Prostate gland (tissue), 2 donors: ENCODE measurements around the gene ELF2. TPM values are rescaled to one million over a fixed set of nuclear protein-coding genes. Genes with fewer than 3 reads are reported as not detected.

Source experiments
- DNase-seq: peaks from one replicate; pipeline ENCODE4 v3.0.0-alpha.2; 2019; ENCODE audit warnings: low spot score
- H3K27ac ChIP-seq, 2 donors: fragments of 200-600 bp; sonication (generic); 2 replicates each; pipeline ENCODE4 v1.5.1; 2017 to 2019
- H3K27me3 ChIP-seq: fragments of 200-600 bp; sonication (generic); replicated peaks from 2 replicates; pipeline ENCODE4 v1.5.1; 2019; ENCODE audit not compliant: insufficient read depth
- H3K36me3 ChIP-seq, 2 donors: fragments of 200-600 bp; sonication (generic); 1 replicate in 1 of 2; 2 replicates in 1 of 2; pipeline versions ENCODE4 v1.5.1 to v1.8.1; 2017 to 2019
- H3K4me1 ChIP-seq: fragments of 200-600 bp; sonication (generic); replicated peaks from 2 replicates; pipeline ENCODE4 v1.5.1; 2019
- H3K4me3 ChIP-seq, 2 donors: fragments of 200-600 bp; sonication (generic); 2 replicates each; pipeline ENCODE4 v1.5.1; 2017 to 2019
- H3K9me3 ChIP-seq: fragments of 200-600 bp; sonication (generic); 2 replicates; pipeline ENCODE4 v1.5.1; 2017
- CTCF ChIP-seq, 4 experiments: fragments of 200-600 bp in 2 of 4; fragments of 450-650 bp in 2 of 4; sonication (generic) in 2 of 4; IDR thresholded peaks; 1 replicate in 3 of 4; 2 replicates in 1 of 4; pipeline ENCODE4 v1.5.1; 2016 to 2019; ENCODE audit warnings: antibody characterized with exemption in 4 of 4, mild to moderate bottlenecking in 2 of 4, moderate library complexity in 2 of 4
- POLR2A ChIP-seq: fragments of 450-650 bp; IDR thresholded peaks from one replicate; pipeline ENCODE4 v1.6.1; 2016; ENCODE audit warnings: antibody characterized with exemption, mild to moderate bottlenecking
- POLR2AphosphoS5 ChIP-seq: sonication (generic); formaldehyde crosslinking; IDR thresholded peaks from one replicate; pipeline ENCODE4 v1.6.1; 2017; ENCODE audit warnings: antibody characterized with exemption
- WGBS: methylation state at CpG from one replicate; pipeline ENCODE4 v1.1.5; 2018; 5-methylcytosine and 5-hydroxymethylcytosine counted together
- intact Hi-C: fragments of 100-400 bp; cut with DNase I; formaldehyde crosslinking; loops from one replicate; pipeline ENCODE4 v1.14.2; 2022
- total RNA-seq, 2 donors: library from RNA; depleted of rRNA; stranded (reverse); fragments of >200 nt; gene quantifications; one replicate each; pipeline ENCODE4 v1.1.0, GENCODE V29; 2016

Gene ELF2
- total RNA-seq, result 10 to 100 TPM; 53.2 to 61.7 TPM

- Histone ChIP-seq H3K36me3 (no peaks in the 10 kb centered on the region), H3K27me3 (no peaks in the 10 kb centered on the region), H3K4me3 (peak within 1 kb of the TSS; percentile 97), H3K27ac (peak within 1 kb of the TSS; percentile 100), H3K4me1 (no peaks in the 10 kb centered on the region), H3K9me3 (no peaks in the 10 kb centered on the region)
- DNase-seq, result peak; percentile 95
- WGBS, result under 1% methylated on average over 53 of the region's 83 CpGs
- intact Hi-C loops, result loop anchor here (2.0 kb wide), 2 partner anchors 94 to 118 kb away; no protein-coding TSS in a partner anchor
- peak; percentile 49 for TF ChIP-seq POLR2AphosphoS5
- no peak for TF ChIP-seq CTCF (IDR thresholded peaks at IDR 0.05)
- peak; percentile 32 for TF ChIP-seq POLR2A
Observed at GRCh38 chr4:139177049-139177868, at the start of gene ELF2. TSS of gene ELF2 (minus strand) at chr4:139177218. CDS start at chr4:139137701, 39,517 bp downstream.

GRCh38 chr4:139223682-139224317, 46.8 kb upstream of the ELF2 start:
- Histone ChIP-seq H3K36me3 (no peaks in the 10 kb centered on the region), H3K27ac (no peak overlapping the region), H3K4me3 (no peak overlapping the region), H3K27me3 (no peaks in the 10 kb centered on the region), H3K4me1 (no peaks in the 10 kb centered on the region), H3K9me3 (no peaks in the 10 kb centered on the region)
- TF ChIP-seq CTCF (IDR thresholded peaks at IDR 0.05) (no peak), POLR2A (no peak), POLR2AphosphoS5 (no peak)
- no peak for DNase-seq
- intact Hi-C loops, result no loop called here
- 97% methylated on average over 2 of the region's 2 CpGs for WGBS

GRCh38 chr4:139222215-139222614, 45.2 kb upstream of the ELF2 start:
- no peak for DNase-seq
- intact Hi-C loops, result no loop called here
- H3K9me3 ChIP-seq, result no peaks in the 10 kb centered on the region
- H3K4me1 ChIP-seq, result no peaks in the 10 kb centered on the region
- no peaks in the 10 kb centered on the region for H3K36me3 ChIP-seq
- WGBS, result 95% methylated on average over 5 of the region's 5 CpGs
- H3K27ac ChIP-seq, result no peak overlapping the region
- TF ChIP-seq CTCF (IDR thresholded peaks at IDR 0.05), result no peak
- TF ChIP-seq POLR2AphosphoS5, result no peak
- no peak for TF ChIP-seq POLR2A
- H3K4me3 ChIP-seq, result no peak overlapping the region
- no peaks in the 10 kb centered on the region for H3K27me3 ChIP-seq

GRCh38 chr4:139221687-139222086, 44.7 kb upstream of the ELF2 start:
- DNase-seq, result no peak
- Histone ChIP-seq H3K4me1 (no peaks in the 10 kb centered on the region), H3K36me3 (no peaks in the 10 kb centered on the region), H3K27ac (no peak overlapping the region), H3K27me3 (no peaks in the 10 kb centered on the region), H3K9me3 (no peaks in the 10 kb centered on the region), H3K4me3 (no peak overlapping the region)
- intact Hi-C loops, result no loop called here
- 83% methylated on average over 5 of the region's 5 CpGs for WGBS
- TF ChIP-seq POLR2A (no peak), POLR2AphosphoS5 (no peak), CTCF (IDR thresholded peaks at IDR 0.05) (no peak)
